HCT116 (cell line): Measurements from ENCODE around the gene ACTN1. TPM values are rescaled to one million over a fixed set of nuclear protein-coding genes. Genes with fewer than 3 reads are reported as not detected.

Source experiments
- ATAC-seq: fragments of 200-7000 bp; cut with Tn5 transposase; 2 replicates; pipeline ENCODE4 v1.9.1; 2020; ENCODE audit warnings: mild to moderate bottlenecking, moderate library complexity
- BruUV-seq: library from RNA; stranded (reverse); fragments of 400-500 nt; replicated peaks from 2 replicates; lab custom pipeline; 2021; lab: Mats Ljungman, UMichigan
- CTCF ChIA-PET: fragments of 300-600 bp; sonication (Branson Sonifier 250); formaldehyde crosslinking; loops from one replicate; lab custom pipeline; 2021; ENCODE audit warnings: antibody characterized with exemption; lab: Charles Lee
- POLR2A ChIA-PET: fragments of 300-600, 350-600 bp; sonication (Branson Sonifier 250); formaldehyde crosslinking; loops from one replicate; lab custom pipeline; 2021; ENCODE audit warnings: antibody characterized with exemption; lab: Charles Lee
- RAD21 ChIA-PET, 2 experiments: fragments of 300-600 bp; sonication (Branson Sonifier 250); formaldehyde crosslinking; loops; one replicate each; lab custom pipeline; 2023; ENCODE audit warnings: low total read pairs in 2 of 2; ENCODE audit not compliant: uncharacterized antibody in 2 of 2, unreplicated experiment in 2 of 2, low non-redundant PET in 1 of 2; lab: Charles Lee
- DNase-seq: peaks from one replicate; pipeline ENCODE4 v3.0.0-alpha.2; 2010; ENCODE audit warnings: low read depth, low spot score
- H2AFZ ChIP-seq: fragments of 200-600 bp; shearing (Covaris generic), sonication (generic); 2 replicates; pipeline ENCODE4 v1.6.1; 2017; ENCODE audit warnings: low read depth, mixed run types, mixed read lengths, antibody characterized with exemption, low read length; ENCODE audit not compliant: poor library complexity, severe bottlenecking
- H3K27ac ChIP-seq: 2 replicates; pipeline ENCODE4 v1.5.1; 2012; ENCODE audit warnings: low read depth, low read length
- H3K27me3 ChIP-seq: fragments of 200-600 bp; sonication (generic); 2 replicates; pipeline ENCODE4 v1.6.1; 2016; ENCODE audit warnings: mixed run types, low read length, mixed read lengths; ENCODE audit not compliant: insufficient read depth
- H3K36me3 ChIP-seq, 2 experiments: fragments of 200-500 bp in 1 of 2; fragments of 200-600 bp in 1 of 2; sonication (Bioruptor generic) in 1 of 2; sonication (generic) in 1 of 2; 2 replicates each; pipeline versions ENCODE4 v1.5.1 to v1.6.1; 2014 to 2016; ENCODE audit warnings: low read length in 2 of 2, inconsistent platforms in 1 of 2, mixed read lengths in 1 of 2, mixed run types in 1 of 2; ENCODE audit not compliant: insufficient read depth in 2 of 2, control insufficient read depth in 1 of 2
- H3K4me1 ChIP-seq, 2 experiments: fragments of 200-600 bp in 1 of 2; sonication (generic) in 1 of 2; 2 replicates each; pipeline versions ENCODE4 v1.5.1 to v1.6.1; 2012 to 2017; ENCODE audit warnings: low read length in 2 of 2, inconsistent platforms in 1 of 2, mild to moderate bottlenecking in 1 of 2, mixed read lengths in 1 of 2, mixed run types in 1 of 2, moderate library complexity in 1 of 2; ENCODE audit not compliant: insufficient read depth in 2 of 2, control insufficient read depth in 1 of 2
- H3K4me2 ChIP-seq: fragments of 200-600 bp; sonication (generic); 2 replicates; pipeline ENCODE4 v1.6.1; 2017; ENCODE audit warnings: mixed run types, low read length, mixed read lengths
- H3K4me3 ChIP-seq, 2 experiments: fragments of 200-600 bp in 1 of 2; sonication (generic) in 1 of 2; replicated peaks in 1 of 2; 2 replicates each; pipeline ENCODE4 v1.5.1; 2011 to 2016; ENCODE audit warnings: low read length in 2 of 2, control low read depth in 1 of 2, low read depth in 1 of 2, mild to moderate bottlenecking in 1 of 2, mixed read lengths in 1 of 2, mixed run types in 1 of 2
- H3K79me2 ChIP-seq: fragments of 200-600 bp; sonication (generic); 2 replicates; pipeline ENCODE4 v1.6.1; 2017; ENCODE audit warnings: mild to moderate bottlenecking, mixed run types, low read length, moderate library complexity, mixed read lengths; ENCODE audit not compliant: insufficient read depth
- H3K9ac ChIP-seq: fragments of 200-600 bp; sonication (generic); 2 replicates; pipeline ENCODE4 v1.6.1; 2016; ENCODE audit warnings: low read length, mixed read lengths
- H3K9me2 ChIP-seq: fragments of 200-600 bp; sonication (generic), shearing (Covaris generic); 2 replicates; pipeline ENCODE4 v1.6.1; 2017; ENCODE audit warnings: mixed run types, mild to moderate bottlenecking, moderate library complexity; ENCODE audit not compliant: insufficient read depth
- H3K9me3 ChIP-seq, 2 experiments: fragments of 200-500 bp in 1 of 2; fragments of 200-600 bp in 1 of 2; sonication (Bioruptor generic) in 1 of 2; sonication (generic) in 1 of 2; 2 replicates each; pipeline ENCODE4 v1.6.1; 2014 to 2017; ENCODE audit warnings: low read length in 2 of 2, mixed read lengths in 2 of 2, inconsistent platforms in 1 of 2, low read depth in 1 of 2, mild to moderate bottlenecking in 1 of 2, mixed run types in 1 of 2, moderate library complexity in 1 of 2; ENCODE audit not compliant: control insufficient read depth in 1 of 2, insufficient read depth in 1 of 2
- H4K20me1 ChIP-seq: fragments of 200-600 bp; sonication (generic), shearing (Covaris generic); 2 replicates; pipeline ENCODE4 v1.6.1; 2017; ENCODE audit warnings: mixed run types, mild to moderate bottlenecking, moderate library complexity; ENCODE audit not compliant: insufficient read depth
- CBX3 ChIP-seq: IDR thresholded peaks from 2 replicates; pipeline ENCODE4 v1.6.1; 2012; ENCODE audit warnings: low read depth
- CEBPB ChIP-seq: IDR thresholded peaks from 2 replicates; pipeline ENCODE4 v1.6.1; 2012; ENCODE audit warnings: low read depth
- EGR1 ChIP-seq: IDR thresholded peaks from 2 replicates; pipeline ENCODE4 v1.6.1; 2012; ENCODE audit warnings: low read depth
- ELF1 ChIP-seq: IDR thresholded peaks from 2 replicates; pipeline ENCODE4 v1.6.1; 2012; ENCODE audit warnings: low read depth, borderline replicate concordance
- EZH2 ChIP-seq: fragments of 200-600 bp; sonication (generic); IDR thresholded peaks from 2 replicates; pipeline ENCODE4 v1.6.1; 2017; ENCODE audit warnings: antibody characterized with exemption, mixed run types
- EZH2phosphoT487 ChIP-seq: fragments of 200-600 bp; IDR thresholded peaks from 2 replicates; pipeline ENCODE4 v1.6.1; 2018; ENCODE audit warnings: antibody characterized with exemption, borderline replicate concordance
- FOSL1 ChIP-seq: IDR thresholded peaks from 2 replicates; pipeline ENCODE4 v1.6.1; 2012; ENCODE audit warnings: low read depth
- JUND ChIP-seq: IDR thresholded peaks from 2 replicates; pipeline ENCODE4 v1.6.1; 2012
- RAD21 ChIP-seq: IDR thresholded peaks from 2 replicates; pipeline ENCODE4 v1.6.1; 2012; ENCODE audit warnings: low read depth, mild to moderate bottlenecking
- SIN3A ChIP-seq: IDR thresholded peaks from 2 replicates; pipeline ENCODE4 v1.6.1; 2012; ENCODE audit warnings: low read depth
- SP1 ChIP-seq: IDR thresholded peaks from 2 replicates; pipeline ENCODE4 v1.6.1; 2012; ENCODE audit warnings: low read depth
- SRF ChIP-seq: IDR thresholded peaks from 2 replicates; pipeline ENCODE4 v1.6.1; 2012; ENCODE audit warnings: low read depth
- TCF7L2 ChIP-seq: IDR thresholded peaks from 2 replicates; pipeline ENCODE4 v1.7.0; 2011; ENCODE audit warnings: borderline replicate concordance, inconsistent platforms; ENCODE audit not compliant: insufficient read depth, insufficient read length; ENCODE audit errors: extremely low read depth
- intact Hi-C: fragments of 100-400 bp; cut with micrococcal nuclease; formaldehyde crosslinking; loops from 2 replicates; pipeline ENCODE4 v1.10.0; 2022
- total RNA-seq: library from RNA; stranded (reverse); gene quantifications from one replicate; pipeline ENCODE4 v1.2.1, GENCODE V29; 2021; ENCODE audit not compliant: unreplicated experiment
- TF ChIP-seq, protein P1 (sequence below): IDR thresholded peaks from 2 replicates; pipeline ENCODE4 v1.6.1; 2012; ENCODE audit warnings: low read depth
- TF ChIP-seq, protein P2 (sequence below): IDR thresholded peaks from 2 replicates; pipeline ENCODE4 v1.6.1; 2011; ENCODE audit warnings: mild to moderate bottlenecking, low read length, moderate library complexity; ENCODE audit not compliant: insufficient replicate concordance; ENCODE audit errors: extremely low read depth
- TF ChIP-seq, protein P3 (sequence below), 3 experiments: fragments of 200-600 bp in 1 of 3; sonication (generic) in 1 of 3; IDR thresholded peaks in 2 of 3; conservative IDR thresholded peaks in 1 of 3; 2 replicates each; pipeline ENCODE4 v1.5.1; 2012 to 2017; ENCODE audit warnings: low read depth in 2 of 3, low read length in 2 of 3, antibody characterized with exemption in 1 of 3, borderline replicate concordance in 1 of 3, control low read depth in 1 of 3, mild to moderate bottlenecking in 1 of 3, mixed read lengths in 1 of 3, mixed run types in 1 of 3, moderate library complexity in 1 of 3; ENCODE audit not compliant: insufficient read depth in 1 of 3
- TF ChIP-seq, protein P4 (sequence below): IDR thresholded peaks from 2 replicates; pipeline ENCODE4 v1.6.1; 2012

Gene ACTN1
- total RNA-seq, 1 experiment from 2014 or later = 123 TPM

DNA sequence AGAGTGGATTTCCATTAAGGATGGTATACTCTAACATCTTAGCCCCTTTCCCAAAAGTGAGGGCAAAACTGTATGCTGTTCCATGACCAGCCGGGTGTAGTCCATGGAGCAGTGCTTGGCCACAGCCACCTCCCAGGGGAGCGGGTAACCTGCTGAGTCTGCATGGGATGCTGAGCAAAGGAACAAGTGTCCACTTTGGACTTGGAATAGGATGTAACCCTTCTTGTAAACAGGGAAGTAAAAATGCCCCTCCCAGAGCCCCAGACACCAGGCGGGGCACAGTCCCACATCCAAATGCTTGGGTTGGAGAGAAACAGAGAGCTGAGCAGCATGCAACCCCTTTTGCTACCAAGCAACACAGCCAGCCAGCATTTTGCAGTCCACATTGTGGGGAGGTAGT is 65.6 kb downstream of the ACTN1 start:
- Histone ChIP-seq H3K79me2 (peaks cover 5% of the 10 kb centered on the region; the same call in 1 of the 2 replicates), H3K27ac (no peak overlapping the region), H3K4me3 (no peak overlapping the region), H3K4me2 (no peak overlapping the region), H3K9ac (no peak overlapping the region), H3K9me3 (no peaks in the 10 kb centered on the region), H2AFZ (no peak overlapping the region), H3K9me2 (no peaks in the 10 kb centered on the region), H3K4me1 (no peaks in the 10 kb centered on the region), H3K36me3 (peaks cover 13 to 14% of the 10 kb centered on the region in 2 experiments; a peak in 2 of 4 replicates), H4K20me1 (no peaks in the 10 kb centered on the region), H3K27me3 (no peaks in the 10 kb centered on the region)
- ATAC-seq = no peak
- intact Hi-C loops = loop anchor here (5.0 kb wide), 1 partner anchor 89 kb away; no protein-coding TSS in a partner anchor
- ChIA-PET POLR2A (no interaction called here), RAD21 (no interaction called here), CTCF (interaction anchor here (1.1 to 3.4 kb wide), 3 partner anchors 188 to 194 kb away, joined by 4 to 24 read pairs (median 5); no protein-coding TSS in a partner anchor)
- no peak for TF ChIP-seq SRF
- no peak for TF ChIP-seq RAD21
- no peak for TF ChIP-seq FOSL1
- TF ChIP-seq, protein P1, sequence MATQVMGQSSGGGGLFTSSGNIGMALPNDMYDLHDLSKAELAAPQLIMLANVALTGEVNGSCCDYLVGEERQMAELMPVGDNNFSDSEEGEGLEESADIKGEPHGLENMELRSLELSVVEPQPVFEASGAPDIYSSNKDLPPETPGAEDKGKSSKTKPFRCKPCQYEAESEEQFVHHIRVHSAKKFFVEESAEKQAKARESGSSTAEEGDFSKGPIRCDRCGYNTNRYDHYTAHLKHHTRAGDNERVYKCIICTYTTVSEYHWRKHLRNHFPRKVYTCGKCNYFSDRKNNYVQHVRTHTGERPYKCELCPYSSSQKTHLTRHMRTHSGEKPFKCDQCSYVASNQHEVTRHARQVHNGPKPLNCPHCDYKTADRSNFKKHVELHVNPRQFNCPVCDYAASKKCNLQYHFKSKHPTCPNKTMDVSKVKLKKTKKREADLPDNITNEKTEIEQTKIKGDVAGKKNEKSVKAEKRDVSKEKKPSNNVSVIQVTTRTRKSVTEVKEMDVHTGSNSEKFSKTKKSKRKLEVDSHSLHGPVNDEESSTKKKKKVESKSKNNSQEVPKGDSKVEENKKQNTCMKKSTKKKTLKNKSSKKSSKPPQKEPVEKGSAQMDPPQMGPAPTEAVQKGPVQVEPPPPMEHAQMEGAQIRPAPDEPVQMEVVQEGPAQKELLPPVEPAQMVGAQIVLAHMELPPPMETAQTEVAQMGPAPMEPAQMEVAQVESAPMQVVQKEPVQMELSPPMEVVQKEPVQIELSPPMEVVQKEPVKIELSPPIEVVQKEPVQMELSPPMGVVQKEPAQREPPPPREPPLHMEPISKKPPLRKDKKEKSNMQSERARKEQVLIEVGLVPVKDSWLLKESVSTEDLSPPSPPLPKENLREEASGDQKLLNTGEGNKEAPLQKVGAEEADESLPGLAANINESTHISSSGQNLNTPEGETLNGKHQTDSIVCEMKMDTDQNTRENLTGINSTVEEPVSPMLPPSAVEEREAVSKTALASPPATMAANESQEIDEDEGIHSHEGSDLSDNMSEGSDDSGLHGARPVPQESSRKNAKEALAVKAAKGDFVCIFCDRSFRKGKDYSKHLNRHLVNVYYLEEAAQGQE = no peak
- TF ChIP-seq, protein P2, sequence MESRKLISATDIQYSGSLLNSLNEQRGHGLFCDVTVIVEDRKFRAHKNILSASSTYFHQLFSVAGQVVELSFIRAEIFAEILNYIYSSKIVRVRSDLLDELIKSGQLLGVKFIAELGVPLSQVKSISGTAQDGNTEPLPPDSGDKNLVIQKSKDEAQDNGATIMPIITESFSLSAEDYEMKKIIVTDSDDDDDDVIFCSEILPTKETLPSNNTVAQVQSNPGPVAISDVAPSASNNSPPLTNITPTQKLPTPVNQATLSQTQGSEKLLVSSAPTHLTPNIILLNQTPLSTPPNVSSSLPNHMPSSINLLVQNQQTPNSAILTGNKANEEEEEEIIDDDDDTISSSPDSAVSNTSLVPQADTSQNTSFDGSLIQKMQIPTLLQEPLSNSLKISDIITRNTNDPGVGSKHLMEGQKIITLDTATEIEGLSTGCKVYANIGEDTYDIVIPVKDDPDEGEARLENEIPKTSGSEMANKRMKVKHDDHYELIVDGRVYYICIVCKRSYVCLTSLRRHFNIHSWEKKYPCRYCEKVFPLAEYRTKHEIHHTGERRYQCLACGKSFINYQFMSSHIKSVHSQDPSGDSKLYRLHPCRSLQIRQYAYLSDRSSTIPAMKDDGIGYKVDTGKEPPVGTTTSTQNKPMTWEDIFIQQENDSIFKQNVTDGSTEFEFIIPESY = no peak
- TF ChIP-seq, protein P3, sequence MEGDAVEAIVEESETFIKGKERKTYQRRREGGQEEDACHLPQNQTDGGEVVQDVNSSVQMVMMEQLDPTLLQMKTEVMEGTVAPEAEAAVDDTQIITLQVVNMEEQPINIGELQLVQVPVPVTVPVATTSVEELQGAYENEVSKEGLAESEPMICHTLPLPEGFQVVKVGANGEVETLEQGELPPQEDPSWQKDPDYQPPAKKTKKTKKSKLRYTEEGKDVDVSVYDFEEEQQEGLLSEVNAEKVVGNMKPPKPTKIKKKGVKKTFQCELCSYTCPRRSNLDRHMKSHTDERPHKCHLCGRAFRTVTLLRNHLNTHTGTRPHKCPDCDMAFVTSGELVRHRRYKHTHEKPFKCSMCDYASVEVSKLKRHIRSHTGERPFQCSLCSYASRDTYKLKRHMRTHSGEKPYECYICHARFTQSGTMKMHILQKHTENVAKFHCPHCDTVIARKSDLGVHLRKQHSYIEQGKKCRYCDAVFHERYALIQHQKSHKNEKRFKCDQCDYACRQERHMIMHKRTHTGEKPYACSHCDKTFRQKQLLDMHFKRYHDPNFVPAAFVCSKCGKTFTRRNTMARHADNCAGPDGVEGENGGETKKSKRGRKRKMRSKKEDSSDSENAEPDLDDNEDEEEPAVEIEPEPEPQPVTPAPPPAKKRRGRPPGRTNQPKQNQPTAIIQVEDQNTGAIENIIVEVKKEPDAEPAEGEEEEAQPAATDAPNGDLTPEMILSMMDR (IDR thresholded peaks at IDR 0.05 in 2 of 3, conservative IDR thresholded peaks at IDR 0.05 in 1 of 3; ENCODE audit: borderline replicate concordance in 1 of 3, insufficient read depth in 1 of 3, low read depth in 2 of 3, low read length in 2 of 3) = no peak
- TF ChIP-seq CEBPB = no peak
- TF ChIP-seq ELF1 = no peak
- no peak for TF ChIP-seq CBX3
- TF ChIP-seq SP1 = no peak
- TF ChIP-seq, protein P4, sequence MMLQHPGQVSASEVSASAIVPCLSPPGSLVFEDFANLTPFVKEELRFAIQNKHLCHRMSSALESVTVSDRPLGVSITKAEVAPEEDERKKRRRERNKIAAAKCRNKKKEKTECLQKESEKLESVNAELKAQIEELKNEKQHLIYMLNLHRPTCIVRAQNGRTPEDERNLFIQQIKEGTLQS = no peak
- TF ChIP-seq EGR1 = no peak
- TF ChIP-seq JUND = no peak
- no peak for TF ChIP-seq TCF7L2
- TF ChIP-seq EZH2phosphoT487 = no peak
- TF ChIP-seq EZH2 = no peak
- no peak for TF ChIP-seq SIN3A
- BruUV-seq = no TSS peak
- no peak for DNase-seq
